GM18909 (cell line): Measurements from ENCODE around the gene EYS.
"Not testable (repeated sequence)": the region's sequence is repeated elsewhere in the genome, so short reads cannot be mapped to it uniquely, and the experiment has no call there.

Experiments
- ATAC-seq: cut with Tn5 transposase; IDR thresholded peaks from one replicate; pipeline ENCODE4 v1.9.1; 2021; ENCODE audit warnings: mild to moderate bottlenecking; ENCODE audit not compliant: unreplicated experiment, poor library complexity

EYS gene

DNA sequence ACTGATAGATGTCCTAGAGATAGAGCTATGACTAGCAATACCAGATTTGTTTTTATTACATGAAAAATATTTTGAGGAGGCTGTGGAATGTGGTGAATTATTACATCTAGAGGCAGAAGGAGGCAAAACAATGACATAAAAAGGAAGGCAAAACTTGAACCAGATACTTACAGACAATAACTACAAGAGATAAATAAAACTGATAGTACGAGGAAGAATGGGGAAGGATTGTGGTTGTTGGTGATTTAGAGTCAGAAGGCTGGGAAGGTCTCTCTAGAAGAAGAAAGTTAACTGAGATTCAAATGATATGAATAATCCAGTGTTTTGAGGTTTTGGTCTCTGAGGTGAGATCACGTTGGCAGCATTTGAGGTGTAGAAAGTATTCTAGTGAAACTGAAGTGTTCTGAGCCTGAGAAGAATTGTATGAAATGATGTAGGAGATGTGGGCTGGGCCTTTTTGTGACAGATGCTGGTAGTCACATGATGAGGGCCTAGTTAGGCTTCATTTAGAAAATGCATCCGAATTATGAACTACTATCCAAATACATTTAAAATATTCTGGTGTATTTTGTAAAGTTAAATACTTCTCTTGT is 589.1 kb downstream of the EYS start:
- no peak for ATAC-seq

DNA sequence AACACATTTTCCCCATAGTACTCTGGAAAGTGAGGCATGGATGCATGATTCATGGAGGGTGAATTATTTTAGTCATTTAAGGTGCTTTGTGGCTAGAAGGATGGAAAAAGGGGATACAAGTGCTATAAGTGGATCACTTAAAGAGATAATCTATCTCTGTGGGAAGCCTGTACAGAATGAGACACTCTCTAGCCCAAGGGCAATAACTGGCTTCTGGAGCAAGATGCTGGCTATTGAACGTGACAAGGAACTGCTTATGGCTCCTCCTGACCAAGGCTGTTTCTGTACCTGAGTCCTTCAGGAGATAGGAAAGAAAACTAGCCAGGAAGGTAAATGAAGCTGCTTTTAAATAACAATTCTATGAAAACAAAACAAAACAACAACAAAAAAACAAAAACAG is 590.7 kb downstream of the EYS start:
- ATAC-seq, result no peak

DNA sequence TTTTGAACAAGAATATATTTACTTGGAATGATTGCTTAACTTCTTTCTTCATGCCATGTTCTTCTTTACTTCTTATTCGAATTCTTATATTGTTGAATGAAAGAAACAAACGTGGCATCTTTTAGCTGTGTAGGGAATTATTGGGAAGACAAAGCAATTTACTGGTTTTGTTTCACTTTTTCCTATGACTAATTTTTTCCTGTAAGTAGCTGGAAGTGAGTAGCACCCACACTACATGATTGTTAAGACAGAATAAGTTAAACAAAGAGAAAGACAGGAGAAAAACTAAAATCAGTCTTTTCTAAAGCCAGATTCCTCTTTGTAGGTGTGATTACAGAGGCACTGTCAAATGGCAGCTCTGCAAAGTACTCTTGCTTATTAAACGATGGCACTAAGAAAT is 593.4 kb downstream of the EYS start:
- ATAC-seq, result no peak

DNA sequence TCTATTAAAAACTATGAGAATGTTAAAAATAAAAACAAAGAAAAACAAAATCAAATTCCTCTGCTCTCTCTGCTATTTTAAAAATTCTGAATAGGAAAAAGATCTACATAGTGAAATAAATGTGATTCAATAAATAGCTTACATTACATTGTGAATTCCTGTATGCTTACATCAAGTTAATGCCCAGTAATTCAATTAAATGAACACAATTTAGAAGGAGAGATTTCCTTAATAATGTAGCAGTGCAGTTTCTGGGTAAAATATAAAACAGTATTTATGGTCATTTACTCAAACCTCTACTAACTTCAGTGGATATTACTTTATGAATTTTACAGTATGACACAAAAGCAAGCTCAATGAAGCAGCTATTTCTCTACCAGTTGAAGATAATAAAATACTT is 594.6 kb downstream of the EYS start:
- ATAC-seq, result no peak

DNA sequence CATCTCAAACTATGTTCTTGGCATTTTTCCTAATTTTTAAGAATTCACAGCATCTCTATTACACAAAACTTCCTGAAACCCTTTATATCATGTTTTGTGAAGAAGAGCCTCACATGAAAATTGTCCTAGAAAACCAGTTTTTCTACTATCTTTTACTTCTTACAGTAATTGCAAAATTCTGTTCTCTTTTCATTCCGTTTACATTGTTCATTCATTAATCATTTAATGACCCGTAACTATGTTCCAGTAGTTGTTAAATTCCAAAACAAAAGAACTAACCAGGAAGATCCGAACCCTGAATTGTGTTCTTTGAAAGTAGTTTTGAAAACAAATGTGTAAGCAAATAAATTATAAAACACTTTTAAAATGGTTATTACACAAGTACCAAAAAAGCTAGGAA is 597.0 kb downstream of the EYS start:
- no peak for ATAC-seq

DNA sequence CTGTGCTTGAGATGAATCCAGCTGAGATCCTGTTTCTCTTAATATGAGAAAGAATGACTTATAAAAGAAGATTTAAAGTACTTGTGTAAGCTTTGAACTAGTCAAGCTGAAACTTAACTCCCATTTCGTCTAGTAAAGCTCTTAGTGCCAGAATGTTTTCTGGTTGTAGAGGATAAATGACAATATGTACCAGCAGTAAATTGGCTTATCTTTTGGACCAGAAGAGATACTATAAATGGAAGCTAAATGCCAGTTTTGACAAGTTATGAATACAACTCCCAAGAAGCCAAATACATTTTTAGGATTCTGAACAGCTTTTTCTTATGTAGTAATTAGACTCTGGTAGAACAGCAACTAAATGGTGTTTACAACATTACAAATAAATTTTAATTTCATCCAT is 608.7 kb downstream of the EYS start:
- ATAC-seq, result no peak

DNA sequence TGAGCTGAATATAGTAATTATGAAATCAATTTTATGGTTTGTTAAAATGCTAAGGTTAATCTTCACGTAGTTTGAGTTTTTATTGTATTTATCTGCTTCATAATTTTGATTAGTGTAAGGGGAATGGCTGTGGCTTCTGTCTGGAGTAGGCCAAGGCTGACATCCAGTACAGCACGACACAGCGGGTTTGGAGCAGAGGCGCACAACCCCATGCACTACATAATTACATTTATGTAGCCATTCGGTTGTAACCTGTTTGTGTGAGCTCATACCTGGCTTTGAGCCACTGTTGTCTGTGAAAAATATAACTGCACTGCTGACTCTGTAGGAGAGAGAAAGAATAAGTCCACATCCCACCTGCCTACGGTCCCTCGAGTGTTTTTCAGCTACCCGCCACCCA is 615.5 kb downstream of the EYS start:
- no peak for ATAC-seq

DNA sequence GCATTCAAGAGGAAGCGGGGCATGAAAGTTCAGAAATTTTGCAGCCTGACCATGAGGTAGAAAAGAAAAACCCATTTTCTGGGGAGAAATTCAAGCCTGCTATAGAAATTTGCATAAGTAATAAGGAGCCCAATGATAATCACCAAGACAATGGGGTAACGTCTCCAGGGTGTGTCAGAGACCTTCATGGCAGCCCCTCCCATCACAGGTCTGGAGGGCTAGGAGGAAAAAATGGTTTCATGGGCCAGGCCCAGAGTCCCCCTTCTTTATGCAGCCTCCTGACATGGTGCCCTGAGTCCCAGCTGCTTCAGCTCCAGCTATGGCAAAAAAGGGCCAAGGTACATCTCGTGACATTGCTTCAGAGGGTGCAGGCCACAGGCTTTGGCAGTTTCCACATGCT is 618.5 kb downstream of the EYS start:
- ATAC-seq, result no peak

DNA sequence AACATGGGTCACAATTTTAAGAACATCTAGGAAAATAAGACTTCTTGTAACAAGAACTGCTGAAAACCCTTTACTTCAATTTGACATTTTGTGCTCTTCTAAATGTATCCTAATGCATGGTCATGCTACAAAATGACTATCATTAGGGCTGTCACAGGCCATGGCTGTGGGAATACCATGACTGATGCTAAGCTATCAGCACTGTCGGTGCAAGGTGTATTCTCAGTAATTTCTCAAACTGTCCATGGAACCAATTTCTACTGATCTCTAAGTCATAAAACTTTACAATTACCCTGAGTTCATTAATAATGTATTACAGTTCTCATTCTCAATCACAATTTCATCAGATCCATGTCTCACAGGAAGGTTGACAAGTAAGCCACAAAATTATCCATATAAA is 625.3 kb downstream of the EYS start:
- no peak for ATAC-seq

GRCh38 chr6:65075705-65076230 is 631.3 kb downstream of the EYS start:
- ATAC-seq, result no peak

- ATAC-seq, result no peak
Observed at GRCh38 chr6:65072500-65072899, 634.5 kb downstream of the EYS start.

GRCh38 chr6:65071480-65071879 is 635.5 kb downstream of the EYS start:
- no peak for ATAC-seq

DNA sequence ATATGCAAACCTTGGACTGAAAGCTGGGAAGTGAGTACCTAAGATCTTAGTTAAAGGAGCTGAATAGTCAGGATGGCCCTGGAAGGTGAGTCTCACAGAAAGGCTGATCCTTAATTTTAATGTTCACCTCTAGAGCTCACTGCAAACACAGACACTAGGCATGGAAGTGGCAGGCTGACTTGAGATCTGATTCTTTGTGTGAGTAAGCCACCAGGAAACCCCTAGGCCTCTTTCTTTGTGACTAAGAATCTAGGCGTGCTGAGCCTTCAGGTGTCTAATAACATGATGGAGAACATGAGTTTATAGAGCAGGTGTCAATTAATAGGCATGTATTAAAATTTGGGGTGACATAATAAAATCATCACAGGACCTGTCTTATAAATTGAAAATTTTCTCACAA is 642.2 kb downstream of the EYS start:
- ATAC-seq, result no peak

DNA sequence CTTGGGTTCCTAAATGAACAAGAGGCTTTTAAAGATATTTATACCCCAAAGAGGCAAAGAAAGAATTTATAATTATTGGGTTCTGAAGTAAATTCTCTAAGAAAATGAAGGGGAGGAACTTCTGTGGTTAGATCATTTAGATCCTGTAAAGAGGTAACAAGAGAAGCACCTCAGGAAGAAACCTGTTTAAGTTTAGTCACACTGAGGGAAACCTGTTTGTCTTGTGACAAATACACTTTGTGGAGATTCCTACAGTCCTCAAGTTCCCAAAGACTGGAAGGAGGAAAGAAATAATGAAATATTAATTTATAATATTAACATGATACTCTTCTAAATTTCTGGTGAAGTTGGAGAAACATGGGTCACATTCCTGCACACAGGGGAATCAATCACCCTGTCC is 647.5 kb downstream of the EYS start:
- ATAC-seq, result no peak

GRCh38 chr6:65055545-65055944 is 651.5 kb downstream of the EYS start:
- no peak for ATAC-seq

GRCh38 chr6:65052626-65053025 is 654.4 kb downstream of the EYS start:
- ATAC-seq, result no peak

DNA sequence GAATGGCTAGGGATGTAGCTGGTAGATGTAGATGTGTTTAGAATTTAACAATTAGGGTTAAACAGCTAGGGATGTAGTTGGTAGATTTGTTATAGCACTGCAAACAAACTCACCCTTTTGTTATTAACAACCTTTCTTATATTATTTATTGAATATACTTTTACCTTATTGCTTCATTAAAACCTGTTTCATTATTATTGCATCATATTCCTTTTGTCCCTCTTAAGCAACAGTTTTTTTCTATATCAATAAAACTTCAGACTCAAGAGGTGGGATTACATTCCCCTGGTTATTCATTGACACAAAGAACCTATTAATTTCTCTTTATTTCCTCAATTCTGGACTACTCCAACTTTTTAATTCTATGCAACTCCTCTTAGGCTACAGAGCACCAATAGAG is 661.2 kb downstream of the EYS start:
- ATAC-seq, result no peak

DNA sequence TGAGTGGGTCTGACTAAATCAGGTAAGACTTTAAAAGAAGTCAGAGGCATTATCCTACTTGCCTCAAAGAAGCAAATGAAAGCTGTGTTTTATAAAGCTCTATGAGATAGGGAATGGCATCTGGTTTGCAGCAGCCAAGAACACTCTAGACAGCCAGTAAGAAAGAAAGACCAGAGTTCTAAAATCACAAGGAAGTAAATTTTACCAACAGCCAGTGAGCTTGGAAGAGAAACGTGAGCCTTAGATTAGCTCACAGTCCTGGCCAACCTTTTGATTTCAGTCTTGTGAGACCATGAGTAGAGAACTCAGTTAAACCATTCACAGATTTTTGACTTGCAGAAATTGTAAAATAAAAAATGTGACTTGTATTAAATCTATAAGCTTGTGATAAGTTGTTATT is 693.0 kb downstream of the EYS start:
- no peak for ATAC-seq

GRCh38 chr6:65006788-65007187 is 700.2 kb downstream of the EYS start:
- no peak for ATAC-seq

DNA sequence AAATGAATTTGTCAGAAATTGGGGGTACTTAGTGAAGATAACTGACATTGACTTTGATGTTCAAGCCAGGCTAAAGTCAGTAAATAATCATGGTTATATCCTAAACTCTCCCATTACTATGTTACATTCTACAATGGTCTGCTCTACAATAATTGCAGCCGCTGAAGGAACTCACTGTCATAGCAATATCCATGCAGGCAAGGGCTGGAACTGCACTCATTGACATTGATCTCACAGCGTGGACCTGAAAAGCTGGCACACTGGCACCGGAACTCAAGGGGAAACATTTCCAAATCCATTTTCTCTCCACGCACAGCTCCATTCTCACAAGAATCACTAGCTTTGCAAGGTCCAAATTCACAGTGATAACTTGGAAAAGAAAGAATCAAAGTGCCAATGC is 702.7 kb downstream of the EYS start:
- ATAC-seq, result no peak

DNA sequence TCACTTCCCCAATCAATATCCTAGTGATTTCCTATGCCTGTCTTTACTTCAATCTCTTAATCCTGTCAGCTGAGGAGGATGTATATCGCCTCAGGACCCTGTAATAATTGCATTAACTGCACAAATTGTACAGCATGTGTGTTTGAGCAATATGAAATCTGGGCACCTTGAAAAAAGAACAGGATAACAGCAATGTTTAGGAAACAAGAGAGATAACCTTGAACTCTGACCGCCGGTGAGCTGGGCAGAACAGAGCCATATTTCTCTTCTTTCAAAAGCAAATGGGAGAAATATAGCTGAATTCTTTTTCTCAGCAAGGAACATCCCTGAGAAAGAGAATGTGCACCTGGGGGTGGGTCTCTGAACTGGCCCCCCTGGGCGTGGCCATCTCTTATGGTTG is 704.1 kb downstream of the EYS start:
- ATAC-seq, result not testable (repeated sequence)

DNA sequence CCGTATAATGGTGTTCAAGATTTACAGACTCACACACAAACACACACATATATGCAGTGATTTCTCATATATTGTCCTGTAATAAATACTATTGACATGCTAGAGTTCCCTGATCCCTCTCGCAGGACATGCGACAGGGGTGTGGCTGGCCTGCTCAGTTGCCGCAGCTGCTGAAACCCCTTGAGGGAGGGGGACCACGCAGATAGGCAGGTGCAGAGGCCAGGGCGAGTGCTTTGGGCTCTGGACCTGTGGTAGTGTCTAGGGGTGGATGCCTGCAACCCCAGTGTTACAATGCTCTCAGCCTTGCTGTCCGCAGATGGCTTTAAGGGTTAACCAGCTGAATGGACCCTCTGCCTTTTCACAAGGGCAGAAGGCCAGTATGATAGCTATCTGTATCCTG is 706.2 kb downstream of the EYS start:
- ATAC-seq, result no peak

- no peak for ATAC-seq
Observed at GRCh38 chr6:64998204-64998603, 708.8 kb downstream of the EYS start.
